ENCODE results near the gene MMP24.

DNA sequence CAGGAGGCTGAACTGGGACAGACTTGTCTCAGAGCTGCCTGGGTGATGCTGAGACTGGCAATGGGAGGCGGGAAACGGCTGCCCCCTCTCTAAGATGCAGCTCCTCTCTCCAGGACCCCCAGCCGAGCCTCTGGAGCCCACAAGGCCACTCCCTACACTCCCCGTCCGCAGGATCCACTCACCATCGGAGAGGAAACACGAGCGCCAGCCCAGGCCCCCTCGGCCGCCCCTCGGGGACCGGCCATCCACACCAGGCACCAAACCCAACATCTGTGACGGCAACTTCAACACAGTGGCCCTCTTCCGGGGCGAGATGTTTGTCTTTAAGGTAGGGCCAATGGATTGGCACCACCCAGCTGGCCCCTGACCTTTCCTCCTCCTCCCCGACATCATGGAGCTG lies 40.6 kb downstream of the MMP24 start:
- TF ChIP-seq, protein P1, sequence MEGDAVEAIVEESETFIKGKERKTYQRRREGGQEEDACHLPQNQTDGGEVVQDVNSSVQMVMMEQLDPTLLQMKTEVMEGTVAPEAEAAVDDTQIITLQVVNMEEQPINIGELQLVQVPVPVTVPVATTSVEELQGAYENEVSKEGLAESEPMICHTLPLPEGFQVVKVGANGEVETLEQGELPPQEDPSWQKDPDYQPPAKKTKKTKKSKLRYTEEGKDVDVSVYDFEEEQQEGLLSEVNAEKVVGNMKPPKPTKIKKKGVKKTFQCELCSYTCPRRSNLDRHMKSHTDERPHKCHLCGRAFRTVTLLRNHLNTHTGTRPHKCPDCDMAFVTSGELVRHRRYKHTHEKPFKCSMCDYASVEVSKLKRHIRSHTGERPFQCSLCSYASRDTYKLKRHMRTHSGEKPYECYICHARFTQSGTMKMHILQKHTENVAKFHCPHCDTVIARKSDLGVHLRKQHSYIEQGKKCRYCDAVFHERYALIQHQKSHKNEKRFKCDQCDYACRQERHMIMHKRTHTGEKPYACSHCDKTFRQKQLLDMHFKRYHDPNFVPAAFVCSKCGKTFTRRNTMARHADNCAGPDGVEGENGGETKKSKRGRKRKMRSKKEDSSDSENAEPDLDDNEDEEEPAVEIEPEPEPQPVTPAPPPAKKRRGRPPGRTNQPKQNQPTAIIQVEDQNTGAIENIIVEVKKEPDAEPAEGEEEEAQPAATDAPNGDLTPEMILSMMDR (IDR thresholded peaks at IDR 0.05 in 8 of 11, conservative IDR thresholded peaks at IDR 0.05 in 3 of 11) = no peak
- TF ChIP-seq POLR2AphosphoS5 (IDR thresholded peaks at IDR 0.05) = no peak

Data from spleen (tissue), 7 donors.